HG02610 (cell line): ENCODE data around the gene FHOD1.
A peak's percentile ranks its signal among the peaks of the same experiment; 100 is the strongest.

Experiments used
- ATAC-seq: cut with Tn5 transposase; IDR thresholded peaks from one replicate; pipeline ENCODE4 v1.9.1; 2021; ENCODE audit warnings: mild to moderate bottlenecking, moderate library complexity; ENCODE audit not compliant: unreplicated experiment

FHOD1 gene

GRCh38 chr16:67193536-67193935 is 53.7 kb downstream of the FHOD1 start:
- no peak for ATAC-seq

DNA sequence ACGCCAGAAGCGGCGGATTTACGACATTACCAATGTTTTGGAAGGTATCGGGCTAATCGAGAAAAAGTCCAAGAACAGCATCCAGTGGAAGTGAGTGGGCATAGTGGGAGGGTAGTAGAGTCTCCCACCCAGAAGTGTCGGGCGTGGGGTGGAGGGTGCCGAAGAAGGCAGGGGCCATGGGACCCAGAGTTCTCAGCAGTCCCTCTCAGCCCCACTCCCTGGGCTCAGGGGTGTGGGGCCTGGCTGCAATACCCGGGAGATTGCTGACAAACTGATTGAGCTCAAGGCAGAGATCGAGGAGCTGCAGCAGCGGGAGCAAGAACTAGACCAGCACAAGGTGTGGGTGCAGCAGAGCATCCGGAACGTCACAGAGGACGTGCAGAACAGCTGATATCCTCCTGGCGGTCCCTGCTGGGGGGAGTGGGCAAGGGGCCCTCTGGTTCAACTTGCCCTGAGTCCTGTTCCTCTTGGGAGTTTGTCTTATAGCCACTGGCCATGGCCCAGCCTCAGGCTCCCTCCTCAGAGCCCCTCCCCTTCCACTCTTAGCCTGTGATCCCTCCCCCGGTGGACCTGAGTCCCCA is 54.4 kb downstream of the FHOD1 start:
- ATAC-seq = no peak

DNA sequence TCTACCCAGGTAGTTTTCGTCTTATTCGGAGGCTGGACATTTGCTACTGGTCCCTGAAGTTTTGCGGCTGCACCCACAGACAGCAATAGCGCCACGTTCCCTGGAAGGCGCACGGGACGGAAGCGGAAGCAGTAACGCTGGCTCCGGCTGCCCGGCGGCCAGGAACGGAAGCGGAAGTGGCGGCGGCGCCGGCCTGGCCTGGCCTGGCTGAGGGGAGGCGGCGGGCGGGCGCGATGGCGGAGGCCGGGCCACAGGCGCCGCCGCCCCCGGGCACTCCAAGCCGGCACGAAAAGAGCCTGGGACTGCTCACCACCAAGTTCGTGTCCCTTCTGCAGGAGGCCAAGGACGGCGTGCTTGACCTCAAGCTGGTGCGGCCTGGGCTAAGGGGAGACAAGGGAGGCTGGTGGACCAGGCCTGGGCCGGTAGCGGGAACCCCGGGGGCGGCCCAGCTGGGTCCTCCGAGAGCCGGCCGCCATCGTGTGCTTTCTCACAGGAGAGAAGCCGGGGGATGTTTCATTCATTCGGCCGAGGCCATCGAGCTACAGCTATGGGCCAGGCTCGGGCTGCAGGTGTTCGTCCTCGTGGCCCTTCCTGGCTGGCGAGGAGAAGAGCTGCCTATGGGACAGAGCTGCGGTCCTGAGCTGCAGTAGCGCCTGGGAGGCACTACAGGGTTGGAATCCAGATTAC is 55.1 kb downstream of the FHOD1 start, which contains the start of gene E2F4:
Gene E2F4, plus strand, starts transcription at position 161 of the 687 bp plus-strand sequence. Its CDS starts 73 bp downstream, at position 234.
- ATAC-seq = peak; percentile 89

- ATAC-seq = no peak
These were observed 55.8 kb downstream of the FHOD1 start for GRCh38 chr16:67191411-67191994.

GRCh38 chr16:67190448-67191399 is 56.6 kb downstream of the FHOD1 start:
- ATAC-seq = no peak

GRCh38 chr16:67190041-67190440 is 57.2 kb downstream of the FHOD1 start, which contains the start of gene EXOC3L1:
Gene EXOC3L1 (minus strand): TSS chr16:67190136. CDS start chr16:67189676, 460 bp downstream.
- ATAC-seq = no peak

DNA sequence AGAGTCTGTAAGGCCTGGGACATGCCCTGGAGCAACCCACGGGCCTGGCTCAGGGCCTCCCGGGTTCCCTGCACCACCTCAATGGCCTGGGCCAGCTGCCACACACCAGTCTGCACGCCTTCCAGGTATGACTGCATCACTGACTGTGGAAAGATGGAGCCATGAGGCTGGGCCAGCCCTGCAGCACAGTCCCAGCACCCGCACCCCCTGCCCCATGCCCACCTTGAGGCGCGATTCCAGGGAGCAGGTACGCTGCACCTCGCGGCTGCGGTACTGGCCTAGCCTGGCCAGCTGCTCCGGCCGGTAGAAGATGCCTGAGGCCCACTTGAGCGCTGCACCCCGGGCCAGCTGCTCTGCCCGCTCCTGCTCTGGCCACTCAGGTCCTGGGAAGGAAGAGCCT is 58.5 kb downstream of the FHOD1 start:
- no peak for ATAC-seq

DNA sequence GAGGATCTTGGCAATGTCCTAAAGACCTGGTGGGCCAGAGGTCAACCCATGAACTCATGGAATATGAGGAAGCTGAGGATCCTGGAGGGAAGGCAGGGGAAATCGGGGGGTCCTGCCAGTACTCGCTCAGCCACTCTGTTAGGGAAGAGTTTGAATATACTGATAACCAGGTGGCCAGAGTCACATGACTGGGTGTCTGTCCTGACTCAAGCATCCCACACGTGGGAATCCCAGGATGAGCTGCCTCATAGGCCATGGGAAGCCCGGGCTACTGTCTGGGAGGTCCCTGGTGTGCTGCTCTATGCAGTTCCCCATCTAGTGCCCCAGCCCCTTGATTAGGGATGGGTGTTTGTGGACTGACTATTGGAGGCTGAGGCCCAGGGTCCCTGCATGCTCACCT is 59.0 kb downstream of the FHOD1 start:
- ATAC-seq = no peak

GRCh38 chr16:67187175-67187890 is 59.9 kb downstream of the FHOD1 start:
- ATAC-seq = no peak

GRCh38 chr16:67186550-67186950 is 60.7 kb downstream of the FHOD1 start:
- no peak for ATAC-seq

- no peak for ATAC-seq
These were observed 61.6 kb downstream of the FHOD1 start for GRCh38 chr16:67185651-67186134.

GRCh38 chr16:67184995-67185650 is 62.2 kb downstream of the FHOD1 start:
- no peak for ATAC-seq

DNA sequence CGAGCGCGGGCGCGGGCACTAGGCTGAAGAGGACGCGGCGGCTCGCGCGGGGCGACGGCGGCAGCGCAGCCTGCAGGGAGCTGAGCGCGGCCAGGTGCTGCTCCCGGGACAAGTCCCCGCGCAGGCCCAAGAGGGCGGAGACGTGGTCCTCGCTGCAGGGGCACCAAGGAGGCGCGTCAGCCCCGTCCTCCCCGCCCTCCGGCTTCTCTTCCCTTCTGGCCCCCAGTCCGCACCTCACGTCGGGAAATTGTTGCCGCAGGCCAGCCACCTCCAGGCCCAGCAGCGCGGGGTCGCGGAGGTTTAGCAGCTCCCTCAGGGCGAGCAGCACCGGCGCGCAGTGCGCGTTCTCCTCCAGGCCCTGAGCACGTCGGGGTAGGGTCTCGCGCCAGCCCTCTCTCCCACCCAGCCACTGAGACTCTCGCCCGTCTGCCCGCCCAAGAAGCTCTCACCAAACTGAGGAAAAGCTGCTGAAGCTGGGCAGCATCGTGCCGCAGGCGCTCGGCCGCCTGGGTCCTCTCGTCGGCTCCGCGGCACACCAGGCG is 62.8 kb downstream of the FHOD1 start:
- no peak for ATAC-seq

DNA sequence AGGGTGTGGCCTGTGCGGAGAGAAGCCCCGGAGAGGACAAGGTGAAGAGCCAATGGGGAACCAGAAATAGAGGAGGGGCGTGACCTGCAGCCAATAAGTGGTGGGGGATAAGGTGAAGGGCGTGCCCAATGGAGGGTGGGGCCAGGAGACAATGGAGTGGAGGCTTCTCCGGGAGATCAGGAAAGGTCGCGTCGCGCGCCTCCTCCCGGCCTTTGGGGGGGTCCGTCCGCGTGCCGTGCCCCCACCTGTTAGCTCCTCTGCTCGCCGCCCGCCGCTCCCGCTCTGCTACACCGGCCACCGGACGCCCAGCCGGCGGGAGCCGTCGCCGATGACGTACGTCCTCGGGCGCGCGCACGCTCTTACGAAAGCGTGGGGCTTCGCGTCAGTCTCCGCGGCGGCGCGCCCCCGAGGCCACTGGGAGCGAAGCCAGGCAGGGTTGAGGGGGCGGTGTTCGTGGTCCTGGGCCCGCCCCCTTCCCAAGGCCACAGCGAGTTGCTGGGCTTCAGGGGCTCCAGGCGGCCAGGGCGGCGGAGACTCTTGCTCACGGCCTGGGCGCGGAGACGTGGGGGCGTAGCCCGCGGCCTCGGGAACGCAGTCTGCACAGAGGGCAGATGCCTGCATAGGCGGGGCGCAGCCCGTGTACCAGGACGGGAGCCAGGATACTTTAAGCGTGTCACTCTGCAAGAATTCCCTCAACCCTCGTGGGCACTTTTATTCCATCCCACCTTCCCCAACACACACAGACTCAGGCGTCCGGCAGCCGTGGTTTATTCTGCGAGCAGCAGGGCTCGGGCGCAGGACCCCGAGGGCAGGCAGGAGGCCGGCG is 63.4 kb downstream of the FHOD1 start, which contains the start of gene MATCAP1:
Gene MATCAP1, minus strand, starts transcription at position 337 of the 826 bp plus-strand sequence. CDS start 3,353 bp downstream, outside the sequence.
- ATAC-seq = peak; percentile 95

GRCh38 chr16:67183284-67183626 is 64.0 kb downstream of the FHOD1 start:
- ATAC-seq = no peak

GRCh38 chr16:67182288-67182687 is 65.0 kb downstream of the FHOD1 start:
- no peak for ATAC-seq

GRCh38 chr16:67181346-67181745 is 65.9 kb downstream of the FHOD1 start:
- ATAC-seq = no peak

DNA sequence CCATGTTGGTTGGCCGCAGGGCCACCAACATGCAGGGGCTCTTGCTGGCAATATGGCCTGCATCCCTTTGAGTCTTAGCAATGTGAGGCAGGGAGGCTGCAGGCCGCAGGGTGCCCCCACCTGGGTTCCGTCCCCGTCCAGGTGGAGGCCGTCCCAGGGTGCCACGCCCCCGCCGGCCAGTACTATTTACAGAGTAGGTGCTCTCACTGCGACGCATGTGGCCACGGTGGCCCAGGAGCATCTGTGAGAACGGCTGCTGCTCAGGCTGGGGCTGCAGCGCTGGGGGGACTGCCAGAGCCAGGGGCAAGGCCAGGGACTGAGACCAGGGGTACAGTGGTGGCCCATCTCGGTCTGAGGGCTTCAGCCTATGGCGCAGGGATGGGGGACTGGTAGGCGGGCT is 67.1 kb downstream of the FHOD1 start:
- no peak for ATAC-seq
